ENCODE results near the gene UBE2N. TPM values are rescaled to one million over a fixed set of nuclear protein-coding genes. Genes with fewer than 3 reads are reported as not detected.
"Not testable (repeated sequence)": the region's sequence is repeated elsewhere in the genome, so short reads cannot be mapped to it uniquely, and the experiment has no call there.

The UBE2N gene
- total RNA-seq, 1 donor from 2014 or later, result 87.1 TPM

- intact Hi-C loops (cut with DNase I), result no loop called here
- DNase-seq (ENCODE audit: missing footprints) (no peak), ATAC-seq (no peak)
These were observed 48.3 kb downstream of the UBE2N start for GRCh38 chr12:93393425-93393824.

GRCh38 chr12:93390549-93391297 lies 51.0 kb downstream of the UBE2N start:
- ATAC-seq, result peak; percentile 9
- intact Hi-C loops (cut with DNase I), result no loop called here

GRCh38 chr12:93390031-93390430 lies 51.7 kb downstream of the UBE2N start:
- DNase-seq (ENCODE audit: missing footprints), result no peak
- intact Hi-C loops (cut with DNase I), result no loop called here
- no peak for ATAC-seq

More at GRCh38 chr12:93390549-93391297, 51.0 kb downstream of the UBE2N start:
- DNase-seq (ENCODE audit: missing footprints), result no peak

GRCh38 chr12:93387780-93388179 lies 54.0 kb downstream of the UBE2N start:
- DNase-seq (ENCODE audit: missing footprints) (no peak), ATAC-seq (peak; percentile 35)
- intact Hi-C loops (cut with DNase I), result loop anchor here (10.0 kb wide), 1 partner anchor 463 kb away; the partner anchor contains the start of gene EEA1

GRCh38 chr12:93381976-93382437 lies 59.7 kb downstream of the UBE2N start:
- intact Hi-C loops (cut with DNase I), result loop anchor here (5.0 to 10.0 kb wide), 2 partner anchors 395 to 457 kb away; partner anchors contain the start of gene EEA1
- not testable (repeated sequence) for ATAC-seq; DNase-seq (ENCODE audit: missing footprints)

GRCh38 chr12:93381161-93381975 lies 60.4 kb downstream of the UBE2N start:
- ATAC-seq, result no peak
- intact Hi-C loops (cut with DNase I), result loop anchor here (5.0 to 10.0 kb wide), 2 partner anchors 394 to 457 kb away; partner anchors contain the start of gene EEA1
- DNase-seq (ENCODE audit: missing footprints), result no peak

- intact Hi-C loops (cut with DNase I), result loop anchor here (5.0 to 10.0 kb wide), 2 partner anchors 393 to 456 kb away; partner anchors contain the start of gene EEA1
- ATAC-seq, result no peak
- no peak for DNase-seq (ENCODE audit: missing footprints)
These were observed 61.1 kb downstream of the UBE2N start for GRCh38 chr12:93380480-93381121.

- ATAC-seq, result no peak
- no peak for DNase-seq (ENCODE audit: missing footprints)
- intact Hi-C loops (cut with DNase I), result loop anchor here (5.0 to 10.0 kb wide), 4 partner anchors 155 to 455 kb away; partner anchors contain the start of gene EEA1
These were observed 61.8 kb downstream of the UBE2N start for GRCh38 chr12:93379981-93380361.

GRCh38 chr12:93379326-93379980 lies 62.3 kb downstream of the UBE2N start:
- DNase-seq (ENCODE audit: missing footprints) (no peak), ATAC-seq (no peak)
- intact Hi-C loops (cut with DNase I), result loop anchor here (5.0 to 10.0 kb wide), 2 partner anchors 155 to 317 kb away; no protein-coding TSS in a partner anchor

GRCh38 chr12:93378998-93379325 lies 62.8 kb downstream of the UBE2N start:
- intact Hi-C loops (cut with DNase I), result loop anchor here (5.0 to 10.0 kb wide), 2 partner anchors 154 to 317 kb away; no protein-coding TSS in a partner anchor
- DNase-seq (ENCODE audit: missing footprints) (no peak), ATAC-seq (no peak)

- not testable (repeated sequence) for DNase-seq (ENCODE audit: missing footprints)
- intact Hi-C loops (cut with DNase I), result loop anchor here (5.0 to 10.0 kb wide), 2 partner anchors 154 to 316 kb away; no protein-coding TSS in a partner anchor
- peak; percentile 1 for ATAC-seq
These were observed 63.4 kb downstream of the UBE2N start for GRCh38 chr12:93378196-93378997.

- intact Hi-C loops (cut with DNase I), result loop anchor here (2.0 to 10.0 kb wide), 5 partner anchors 75 to 315 kb away; no protein-coding TSS in a partner anchor
- peak; percentile 99 for DNase-seq (ENCODE audit: missing footprints)
- ATAC-seq, result peak; percentile 93
These were observed 64.2 kb downstream of the UBE2N start, which contains the start of gene NUDT4 for GRCh38 chr12:93377252-93378195. NUDT4 (plus strand) TSS chr12:93377925; CDS start chr12:93378323, 398 bp downstream.

- DNase-seq (ENCODE audit: missing footprints), result no peak
- peak; percentile 43 for ATAC-seq
- intact Hi-C loops (cut with DNase I), result loop anchor here (2.0 to 10.0 kb wide), 5 partner anchors 74 to 314 kb away; no protein-coding TSS in a partner anchor
These were observed 65.1 kb downstream of the UBE2N start for GRCh38 chr12:93376436-93377251.

- intact Hi-C loops (cut with DNase I), result loop anchor here (2.0 to 10.0 kb wide), 5 partner anchors 73 to 314 kb away; no protein-coding TSS in a partner anchor
- DNase-seq (ENCODE audit: missing footprints), result no peak
- ATAC-seq, result no peak
These were observed 65.8 kb downstream of the UBE2N start for GRCh38 chr12:93375906-93376305.

GRCh38 chr12:93373961-93374656 lies 67.6 kb downstream of the UBE2N start:
- DNase-seq (ENCODE audit: missing footprints) (no peak), ATAC-seq (no peak)
- intact Hi-C loops (cut with DNase I), result loop anchor here (10.0 kb wide), 1 partner anchor 149 kb away; no protein-coding TSS in a partner anchor

Measured in Right ventricle myocardium inferior (tissue), 1 donor.